ENCODE data around the gene PRKD1. TPM values are rescaled to one million over a fixed set of nuclear protein-coding genes. Genes with fewer than 3 reads are reported as not detected.

PRKD1 gene
- total RNA-seq, 1 donor from 2014 or later, result 6.7 TPM

DNA sequence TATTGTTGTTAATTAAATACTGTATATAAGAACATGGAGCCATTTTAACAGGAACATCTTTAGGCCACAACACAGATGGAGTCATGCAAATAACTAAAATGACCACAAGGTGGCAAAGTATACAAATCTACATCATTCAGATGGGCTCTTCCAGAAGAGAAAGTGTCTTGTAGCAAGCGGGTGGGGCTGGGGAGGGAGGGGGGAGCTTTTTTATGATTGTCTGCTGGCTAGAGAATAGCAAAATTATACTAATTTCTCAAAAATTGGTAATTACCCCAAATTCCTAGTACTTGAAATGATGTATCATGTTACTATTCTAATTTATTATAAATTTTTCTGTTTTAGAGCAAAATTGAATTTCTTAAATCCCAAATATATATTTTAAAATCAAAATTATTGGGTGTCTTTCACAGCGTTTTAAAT lies 378.7 kb downstream of the PRKD1 start:
- Mint-ChIP-seq H3K27ac (no peak overlapping the region), H3K4me1 (no peaks in the 10 kb centered on the region), H3K4me3 (no peak overlapping the region), H3K9me3 (no peaks in the 10 kb centered on the region), H3K36me3 (ENCODE audit: low read depth) (no peaks in the 10 kb centered on the region), H3K27me3 (no peaks in the 10 kb centered on the region)
- ATAC-seq (ENCODE audit: low read depth), result peak; percentile 78
- no peak for DNase-seq
- intact Hi-C loops (cut with micrococcal nuclease), result loop anchor here (1.0 kb wide), 5 partner anchors 251 to 721 kb away; partner anchors contain the start of gene PRKD1
- POLR2A ChIA-PET, result no interaction called here
- CTCF ChIA-PET, result interaction anchor here (0.6 to 3.5 kb wide), 9 partner anchors 14 to 722 kb away, joined by 3 to 16 read pairs (median 6); no protein-coding TSS in a partner anchor
- TF ChIP-seq, protein P1, sequence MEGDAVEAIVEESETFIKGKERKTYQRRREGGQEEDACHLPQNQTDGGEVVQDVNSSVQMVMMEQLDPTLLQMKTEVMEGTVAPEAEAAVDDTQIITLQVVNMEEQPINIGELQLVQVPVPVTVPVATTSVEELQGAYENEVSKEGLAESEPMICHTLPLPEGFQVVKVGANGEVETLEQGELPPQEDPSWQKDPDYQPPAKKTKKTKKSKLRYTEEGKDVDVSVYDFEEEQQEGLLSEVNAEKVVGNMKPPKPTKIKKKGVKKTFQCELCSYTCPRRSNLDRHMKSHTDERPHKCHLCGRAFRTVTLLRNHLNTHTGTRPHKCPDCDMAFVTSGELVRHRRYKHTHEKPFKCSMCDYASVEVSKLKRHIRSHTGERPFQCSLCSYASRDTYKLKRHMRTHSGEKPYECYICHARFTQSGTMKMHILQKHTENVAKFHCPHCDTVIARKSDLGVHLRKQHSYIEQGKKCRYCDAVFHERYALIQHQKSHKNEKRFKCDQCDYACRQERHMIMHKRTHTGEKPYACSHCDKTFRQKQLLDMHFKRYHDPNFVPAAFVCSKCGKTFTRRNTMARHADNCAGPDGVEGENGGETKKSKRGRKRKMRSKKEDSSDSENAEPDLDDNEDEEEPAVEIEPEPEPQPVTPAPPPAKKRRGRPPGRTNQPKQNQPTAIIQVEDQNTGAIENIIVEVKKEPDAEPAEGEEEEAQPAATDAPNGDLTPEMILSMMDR (IDR thresholded peaks at IDR 0.05), result no peak

DNA sequence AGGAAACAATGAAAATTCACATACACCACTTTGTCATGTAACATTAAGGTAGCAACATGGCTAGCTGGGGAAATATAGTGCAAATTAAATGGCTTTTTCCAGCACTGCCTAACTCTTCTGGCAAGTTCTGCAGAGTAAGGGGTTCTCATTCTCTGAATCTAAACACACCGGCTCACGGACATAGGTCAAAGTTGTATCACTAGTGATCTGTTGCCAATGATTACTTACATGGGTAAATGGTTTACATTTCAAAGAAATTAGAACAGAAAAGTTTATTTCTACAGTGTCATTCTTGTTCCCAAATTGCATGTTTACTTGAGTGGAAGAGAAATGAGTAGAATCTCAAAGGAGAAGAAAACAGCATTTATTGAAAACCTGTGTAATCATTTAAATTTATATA lies 381.9 kb downstream of the PRKD1 start:
- intact Hi-C loops (cut with micrococcal nuclease), result no loop called here

DNA sequence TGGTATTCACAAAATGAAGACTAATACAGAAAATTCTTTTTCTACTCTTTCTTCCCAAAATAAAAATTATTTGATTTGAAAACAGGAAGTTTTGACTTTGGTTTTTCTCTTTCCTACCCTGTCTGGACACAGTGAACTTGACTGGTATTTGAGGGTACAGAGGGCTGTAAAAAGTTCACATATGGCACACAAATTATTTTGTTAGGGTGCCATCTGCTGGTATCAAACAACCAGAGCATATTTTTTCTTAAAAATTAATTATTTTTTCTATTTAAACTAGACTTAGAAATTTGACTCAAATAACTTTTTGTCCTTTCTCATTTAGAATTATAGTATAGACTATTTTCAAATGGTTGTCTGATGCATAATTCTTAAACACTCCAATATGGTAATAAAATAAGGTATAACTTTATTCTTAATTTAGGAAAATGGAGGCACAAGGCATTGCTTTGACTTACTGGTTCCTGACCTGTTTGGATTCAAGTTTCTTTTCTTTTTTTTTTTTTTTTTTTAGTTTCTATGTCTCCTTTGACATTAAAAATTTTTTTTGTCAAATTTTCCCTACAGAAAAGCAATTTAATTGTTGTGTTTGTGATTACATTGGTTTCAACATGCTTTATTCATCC lies 390.6 kb downstream of the PRKD1 start:
- CTCF ChIA-PET, result interaction anchor here (0.7 to 0.8 kb wide), 2 partner anchors 780 to 785 kb away, joined by 3 to 4 read pairs; no protein-coding TSS in a partner anchor
- DNase-seq (no peak), ATAC-seq (ENCODE audit: low read depth) (no peak)
- TF ChIP-seq, protein P1 (IDR thresholded peaks at IDR 0.05), result no peak
- no peak overlapping the region for H3K4me3 Mint-ChIP-seq
- no peaks in the 10 kb centered on the region for H3K9me3 Mint-ChIP-seq
- no peak overlapping the region for H3K27ac Mint-ChIP-seq
- H3K36me3 Mint-ChIP-seq (ENCODE audit: low read depth), result no peaks in the 10 kb centered on the region
- POLR2A ChIA-PET, result no interaction called here
- H3K4me1 Mint-ChIP-seq, result no peaks in the 10 kb centered on the region
- intact Hi-C loops (cut with micrococcal nuclease), result loop anchor here (1.0 kb wide), 1 partner anchor 783 kb away; no protein-coding TSS in a partner anchor
- H3K27me3 Mint-ChIP-seq, result no peaks in the 10 kb centered on the region

More for the DNA sequence above, 381.9 kb downstream of the PRKD1 start:
- POLR2A ChIA-PET, result no interaction called here
- CTCF ChIA-PET, result no interaction called here
- H3K4me1 Mint-ChIP-seq, result no peaks in the 10 kb centered on the region
- no peak overlapping the region for H3K27ac Mint-ChIP-seq
- TF ChIP-seq, protein P1 (IDR thresholded peaks at IDR 0.05), result no peak
- no peaks in the 10 kb centered on the region for H3K9me3 Mint-ChIP-seq
- ATAC-seq (ENCODE audit: low read depth) (no peak), DNase-seq (no peak)
- no peaks in the 10 kb centered on the region for H3K27me3 Mint-ChIP-seq
- no peaks in the 10 kb centered on the region for H3K36me3 Mint-ChIP-seq (ENCODE audit: low read depth)
- H3K4me3 Mint-ChIP-seq, result no peak overlapping the region

DNA sequence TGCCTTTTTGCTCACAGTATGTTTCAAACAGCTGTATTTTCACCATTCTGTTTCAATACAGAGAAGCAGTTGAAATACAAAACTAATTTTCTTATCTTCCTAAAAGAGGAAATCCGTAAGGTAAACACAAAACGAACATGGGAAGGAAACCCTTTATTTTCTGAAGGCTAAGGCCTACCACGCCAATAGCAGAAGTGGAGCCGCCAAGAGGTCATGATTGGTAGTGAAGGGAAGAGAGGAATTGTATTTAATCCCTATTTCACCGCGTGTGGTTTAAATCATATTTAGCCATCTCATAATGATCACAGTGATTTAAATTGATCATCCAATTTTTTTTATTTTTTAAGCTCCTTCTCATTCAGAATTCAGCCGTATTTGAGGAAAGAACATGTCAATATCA lies 398.2 kb downstream of the PRKD1 start:
- Mint-ChIP-seq H3K27ac (no peak overlapping the region), H3K4me1 (no peaks in the 10 kb centered on the region), H3K4me3 (no peak overlapping the region), H3K9me3 (no peaks in the 10 kb centered on the region), H3K36me3 (ENCODE audit: low read depth) (no peaks in the 10 kb centered on the region), H3K27me3 (no peaks in the 10 kb centered on the region)
- intact Hi-C loops (cut with micrococcal nuclease), result no loop called here
- ATAC-seq (ENCODE audit: low read depth) (no peak), DNase-seq (no peak)
- TF ChIP-seq, protein P1 (IDR thresholded peaks at IDR 0.05), result no peak
- CTCF ChIA-PET, result no interaction called here
- POLR2A ChIA-PET, result no interaction called here

DNA sequence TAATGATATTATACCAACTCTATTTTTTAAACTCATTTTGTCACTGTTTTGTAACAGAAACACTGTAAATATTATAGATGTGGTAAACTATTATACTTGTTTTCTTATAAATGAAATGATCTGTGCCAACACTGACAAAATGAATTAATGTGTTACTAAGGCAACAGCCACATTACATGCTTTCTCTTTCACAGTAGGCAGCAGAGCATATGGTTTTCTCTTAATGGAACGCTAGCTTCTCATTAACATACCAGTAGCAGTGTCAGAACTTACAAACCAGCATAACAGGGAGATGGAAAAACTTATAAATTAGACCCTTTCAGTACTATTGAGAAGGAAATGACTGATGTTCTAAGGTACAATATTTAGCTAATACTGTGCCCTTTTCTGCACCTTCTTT lies 398.8 kb downstream of the PRKD1 start:
- TF ChIP-seq, protein P1 (IDR thresholded peaks at IDR 0.05), result no peak
- DNase-seq (no peak), ATAC-seq (ENCODE audit: low read depth) (no peak)
- Mint-ChIP-seq H3K4me3 (no peak overlapping the region), H3K27me3 (no peaks in the 10 kb centered on the region), H3K27ac (no peak overlapping the region), H3K4me1 (no peaks in the 10 kb centered on the region), H3K9me3 (no peaks in the 10 kb centered on the region), H3K36me3 (ENCODE audit: low read depth) (no peaks in the 10 kb centered on the region)
- ChIA-PET POLR2A (no interaction called here), CTCF (no interaction called here)
- intact Hi-C loops (cut with micrococcal nuclease), result no loop called here

Data from activated B cell treated with CpG ODN at 0.5 μM for 24 hours (primary cell).